ENCODE data around the gene LIF. TPM values are rescaled to one million over a fixed set of nuclear protein-coding genes. Genes with fewer than 3 reads are reported as not detected.

The LIF gene
- total and polyA plus RNA-seq, 4 donors = 0.08 to 0.10 (median 0.09) TPM; not detected in 1

GRCh38 chr22:30294066-30294465, 47.5 kb upstream of the LIF start:
- TF ChIP-seq RAD21 (IDR thresholded peaks at IDR 0.05) (no peak), MAX (IDR thresholded peaks at IDR 0.05) (no peak), CTCF (IDR thresholded peaks at IDR 0.05; ENCODE audit: low read depth, low read length, missing input control) (no peak), EGR1 (IDR thresholded peaks at IDR 0.05; ENCODE audit: low read depth in 2 of 2) (no peak), JUND (IDR thresholded peaks at IDR 0.05) (no peak), ATF3 (IDR thresholded peaks at IDR 0.05) (no peak), FOXA1 (IDR thresholded peaks at IDR 0.05) (no peak), NR2F2 (IDR thresholded peaks at IDR 0.05) (no peak), SP1 (IDR thresholded peaks at IDR 0.05) (no peak), TAF1 (conservative IDR thresholded peaks at IDR 0.05) (no peak), HNF4G (IDR thresholded peaks at IDR 0.05) (no peak), REST (IDR thresholded peaks at IDR 0.05) (no peak), GABPA (IDR thresholded peaks at IDR 0.05 in 1 of 2, conservative IDR thresholded peaks at IDR 0.05 in 1 of 2) (no peak)
- H3K27me3 ChIP-seq (ENCODE audit: control insufficient read depth in 4 of 4, insufficient read depth in 4 of 4, low read length in 3 of 4) = no peaks in the 10 kb centered on the region
- peaks cover 11 to 56% (median 18%) of the 10 kb centered on the region in 4 donors for H3K36me3 ChIP-seq (ENCODE audit: control insufficient read depth in 4 of 4, insufficient read depth in 3 of 4, low read depth in 1 of 4, low read length in 3 of 4)
- H3K4me3 ChIP-seq (ENCODE audit: low read depth in 1 of 3, low read length in 3 of 3) = no peak overlapping the region
- no peaks in the 10 kb centered on the region for H3K9me3 ChIP-seq (ENCODE audit: control insufficient read depth in 4 of 4, low read length in 3 of 4)
- no peak for DNase-seq (ENCODE audit: low spot score)
- peaks cover 4 to 22% (median 18%) of the 10 kb centered on the region in 4 donors for H3K4me1 ChIP-seq (ENCODE audit: control insufficient read depth in 4 of 4, insufficient read depth in 4 of 4, low read length in 3 of 4)
- H3K27ac ChIP-seq (ENCODE audit: low read depth in 1 of 2, low read length in 2 of 2) = no peak overlapping the region
- WGBS = 96% methylated on average over 9 of the region's 9 CpGs
- H3K9ac ChIP-seq (ENCODE audit: low read depth in 1 of 2, low read length in 2 of 2) = no peak overlapping the region

- Histone ChIP-seq H3K27ac (ENCODE audit: low read depth in 1 of 2, low read length in 2 of 2) (no peak overlapping the region), H3K4me3 (ENCODE audit: low read depth in 1 of 3, low read length in 3 of 3) (no peak overlapping the region), H3K4me1 (ENCODE audit: control insufficient read depth in 4 of 4, insufficient read depth in 4 of 4, low read length in 3 of 4) (peaks cover 8 to 33% (median 28%) of the 10 kb centered on the region in 4 donors), H3K9ac (ENCODE audit: low read depth in 1 of 2, low read length in 2 of 2) (no peak overlapping the region), H3K9me3 (ENCODE audit: control insufficient read depth in 4 of 4, low read length in 3 of 4) (no peaks in the 10 kb centered on the region), H3K27me3 (ENCODE audit: control insufficient read depth in 4 of 4, insufficient read depth in 4 of 4, low read length in 3 of 4) (no peaks in the 10 kb centered on the region), H3K36me3 (ENCODE audit: control insufficient read depth in 4 of 4, insufficient read depth in 3 of 4, low read depth in 1 of 4, low read length in 3 of 4) (peaks cover 10 to 52% (median 17%) of the 10 kb centered on the region in 4 donors)
- DNase-seq (ENCODE audit: low spot score) = no peak
- TF ChIP-seq HNF4A (conservative IDR thresholded peaks at IDR 0.05) (no peak), ZBTB33 (IDR thresholded peaks at IDR 0.05) (no peak), SP1 (IDR thresholded peaks at IDR 0.05) (no peak), NR2F2 (IDR thresholded peaks at IDR 0.05) (no peak), TAF1 (conservative IDR thresholded peaks at IDR 0.05) (no peak), RAD21 (IDR thresholded peaks at IDR 0.05) (no peak), FOXA2 (IDR thresholded peaks at IDR 0.05) (no peak), ATF3 (IDR thresholded peaks at IDR 0.05) (no peak), MAX (IDR thresholded peaks at IDR 0.05) (no peak), RXRA (IDR thresholded peaks at IDR 0.05) (no peak), JUND (IDR thresholded peaks at IDR 0.05) (no peak), FOXA1 (IDR thresholded peaks at IDR 0.05) (no peak), HNF4G (IDR thresholded peaks at IDR 0.05) (no peak), REST (IDR thresholded peaks at IDR 0.05) (no peak)
- WGBS = 97% methylated on average over 7 of the region's 7 CpGs
Measured at GRCh38 chr22:30293026-30293425, 46.5 kb upstream of the LIF start.

All from liver (tissue), 9 donors.